ENCODE results near the gene SH2D1B.

DNA sequence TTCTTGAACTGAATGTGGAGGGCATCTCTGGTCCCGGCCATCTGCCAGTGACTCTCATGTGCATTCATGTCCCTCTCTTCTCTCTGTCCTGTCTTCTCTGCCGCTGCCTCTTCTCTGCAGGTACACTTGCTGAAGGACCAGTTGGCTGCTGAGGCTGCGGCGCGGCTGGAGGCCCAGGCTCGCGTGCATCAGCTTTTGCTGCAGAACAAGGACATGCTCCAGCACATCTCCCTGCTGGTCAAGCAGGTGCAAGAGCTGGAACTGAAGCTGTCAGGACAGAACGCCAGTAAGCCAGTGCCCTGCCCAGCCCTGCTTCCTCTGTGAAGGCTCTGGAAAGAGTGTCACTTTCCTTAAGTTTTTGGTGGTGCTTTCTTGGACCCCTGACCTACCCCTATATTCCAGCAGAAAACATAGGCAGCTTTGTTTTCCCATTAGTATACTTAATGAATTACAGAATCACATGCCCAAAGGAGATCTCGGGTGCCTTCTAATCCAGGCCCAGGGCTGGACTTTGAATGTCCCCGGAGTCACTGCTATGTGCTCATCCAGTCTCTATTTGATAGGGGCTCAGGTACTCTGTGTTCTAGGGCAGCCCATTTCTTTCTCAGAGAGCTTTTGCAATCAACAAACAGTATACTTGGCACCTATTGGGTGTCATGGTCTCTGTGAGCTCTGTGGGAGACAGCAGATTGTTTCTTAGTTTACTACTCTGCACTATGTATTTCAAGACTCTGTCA, 46.5 kb downstream of the SH2D1B start:
- TF ChIP-seq, protein P1, sequence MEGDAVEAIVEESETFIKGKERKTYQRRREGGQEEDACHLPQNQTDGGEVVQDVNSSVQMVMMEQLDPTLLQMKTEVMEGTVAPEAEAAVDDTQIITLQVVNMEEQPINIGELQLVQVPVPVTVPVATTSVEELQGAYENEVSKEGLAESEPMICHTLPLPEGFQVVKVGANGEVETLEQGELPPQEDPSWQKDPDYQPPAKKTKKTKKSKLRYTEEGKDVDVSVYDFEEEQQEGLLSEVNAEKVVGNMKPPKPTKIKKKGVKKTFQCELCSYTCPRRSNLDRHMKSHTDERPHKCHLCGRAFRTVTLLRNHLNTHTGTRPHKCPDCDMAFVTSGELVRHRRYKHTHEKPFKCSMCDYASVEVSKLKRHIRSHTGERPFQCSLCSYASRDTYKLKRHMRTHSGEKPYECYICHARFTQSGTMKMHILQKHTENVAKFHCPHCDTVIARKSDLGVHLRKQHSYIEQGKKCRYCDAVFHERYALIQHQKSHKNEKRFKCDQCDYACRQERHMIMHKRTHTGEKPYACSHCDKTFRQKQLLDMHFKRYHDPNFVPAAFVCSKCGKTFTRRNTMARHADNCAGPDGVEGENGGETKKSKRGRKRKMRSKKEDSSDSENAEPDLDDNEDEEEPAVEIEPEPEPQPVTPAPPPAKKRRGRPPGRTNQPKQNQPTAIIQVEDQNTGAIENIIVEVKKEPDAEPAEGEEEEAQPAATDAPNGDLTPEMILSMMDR (IDR thresholded peaks at IDR 0.05) = no peak
- TF ChIP-seq EP300 (IDR thresholded peaks at IDR 0.05) = no peak
- TF ChIP-seq POLR2AphosphoS5 (IDR thresholded peaks at IDR 0.05) = no peak
- no peak for TF ChIP-seq POLR2A (IDR thresholded peaks at IDR 0.05)
